Gastroesophageal sphincter (tissue), 3 donors: ENCODE data around the gene LIN28B.

Experiments
- CTCF ChIP-seq, 4 experiments: fragments of 200-600 bp in 2 of 4; fragments of 450-650 bp in 2 of 4; sonication (generic) in 1 of 4; IDR thresholded peaks; one replicate each; pipeline ENCODE4 v1.5.1; 2017 to 2019; ENCODE audit warnings: antibody characterized with exemption in 4 of 4, mild to moderate bottlenecking in 2 of 4, moderate library complexity in 2 of 4
- EP300 ChIP-seq: sonication (generic); formaldehyde crosslinking; IDR thresholded peaks from one replicate; pipeline ENCODE4 v1.6.1; 2017; ENCODE audit warnings: antibody characterized with exemption, mild to moderate bottlenecking
- POLR2A ChIP-seq, 2 donors: fragments of 450-650 bp; IDR thresholded peaks; one replicate each; pipeline ENCODE4 v1.6.1; 2017; ENCODE audit warnings: antibody characterized with exemption in 2 of 2, mild to moderate bottlenecking in 2 of 2, moderate library complexity in 1 of 2

GRCh38 chr6:104955927-104956730 lies 778 bp upstream of the LIN28B start:
- TF ChIP-seq CTCF (IDR thresholded peaks at IDR 0.05) (no peak), POLR2A (IDR thresholded peaks at IDR 0.05) (no peak), EP300 (no peak)
